MM.1S (cell line): ENCODE measurements around the gene DSCAML1.

Experiments
- EZH2 ChIP-seq: fragments of 300-600 bp; sonication (generic); optimal IDR thresholded peaks from 2 replicates; pipeline ENCODE3; 2017; ENCODE audit warnings: low read depth, mild to moderate bottlenecking, antibody characterized with exemption, low read length, mixed read lengths
- TF ChIP-seq, protein P1 (sequence below): fragments of 300-600 bp; sonication (generic); IDR thresholded peaks from 2 replicates; pipeline ENCODE4 v1.5.1; 2016; ENCODE audit warnings: antibody characterized with exemption, low read length, mixed read lengths

DNA sequence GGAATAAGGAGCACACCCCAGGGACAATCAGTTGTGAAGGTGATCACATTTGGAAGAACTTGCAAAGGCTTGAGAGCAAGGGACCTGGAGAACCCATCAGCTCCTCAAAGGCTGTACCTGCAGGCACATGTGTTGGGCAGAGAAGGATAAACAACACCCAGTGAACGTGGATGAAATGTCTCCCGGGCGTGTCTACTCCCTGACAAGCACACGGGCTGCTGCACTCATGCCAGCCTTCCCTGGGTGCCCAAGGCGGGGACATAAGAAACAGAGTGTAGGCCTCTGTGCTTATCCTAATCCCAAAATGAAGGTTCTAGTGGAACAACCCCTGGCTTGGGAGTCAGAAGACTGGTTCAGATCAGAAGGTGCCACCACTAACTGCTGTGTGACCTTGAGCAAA lies 46.7 kb downstream of the DSCAML1 start:
- TF ChIP-seq, protein P1, sequence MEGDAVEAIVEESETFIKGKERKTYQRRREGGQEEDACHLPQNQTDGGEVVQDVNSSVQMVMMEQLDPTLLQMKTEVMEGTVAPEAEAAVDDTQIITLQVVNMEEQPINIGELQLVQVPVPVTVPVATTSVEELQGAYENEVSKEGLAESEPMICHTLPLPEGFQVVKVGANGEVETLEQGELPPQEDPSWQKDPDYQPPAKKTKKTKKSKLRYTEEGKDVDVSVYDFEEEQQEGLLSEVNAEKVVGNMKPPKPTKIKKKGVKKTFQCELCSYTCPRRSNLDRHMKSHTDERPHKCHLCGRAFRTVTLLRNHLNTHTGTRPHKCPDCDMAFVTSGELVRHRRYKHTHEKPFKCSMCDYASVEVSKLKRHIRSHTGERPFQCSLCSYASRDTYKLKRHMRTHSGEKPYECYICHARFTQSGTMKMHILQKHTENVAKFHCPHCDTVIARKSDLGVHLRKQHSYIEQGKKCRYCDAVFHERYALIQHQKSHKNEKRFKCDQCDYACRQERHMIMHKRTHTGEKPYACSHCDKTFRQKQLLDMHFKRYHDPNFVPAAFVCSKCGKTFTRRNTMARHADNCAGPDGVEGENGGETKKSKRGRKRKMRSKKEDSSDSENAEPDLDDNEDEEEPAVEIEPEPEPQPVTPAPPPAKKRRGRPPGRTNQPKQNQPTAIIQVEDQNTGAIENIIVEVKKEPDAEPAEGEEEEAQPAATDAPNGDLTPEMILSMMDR, result no peak
- TF ChIP-seq EZH2, result no peak
